Measurements from ENCODE around the gene APOF. TPM values are rescaled to one million over a fixed set of nuclear protein-coding genes. Genes with fewer than 3 reads are reported as not detected.

APOF gene
- total and polyA plus RNA-seq, 2 of the 13 experiments (the other 11 are each of a cell fraction or from before 2014, with no cell fraction given) = 3.3 to 23.9 TPM

GRCh38 chr12:56361487-56362129 is 1.0 kb downstream of the APOF start (continued):
- TF ChIP-seq ZNF646 (CRISPR knock-in tag; IDR thresholded peaks at IDR 0.05) (no peak), ATF3 (CRISPR knock-in tag; IDR thresholded peaks at IDR 0.05) (no peak), EP300 (IDR thresholded peaks at IDR 0.05; ENCODE audit: low read depth in 2 of 2, low read length in 2 of 2) (no peak), EP300 (CRISPR knock-in tag; IDR thresholded peaks at IDR 0.05; ENCODE audit: borderline replicate concordance) (0 out of 2 replicates have a peak, but pooled peaks have one; percentile 13), STAG1 (CRISPR knock-in tag; IDR thresholded peaks at IDR 0.05) (peak; percentile 36), ZBTB38 (CRISPR knock-in tag; IDR thresholded peaks at IDR 0.05) (peak; percentile 86), SNAI1 (CRISPR knock-in tag; IDR thresholded peaks at IDR 0.05; ENCODE audit: borderline replicate concordance) (no peak), SUZ12 (IDR thresholded peaks at IDR 0.05; ENCODE audit: low read depth, low read length) (no peak), KMT2B (CRISPR knock-in tag; IDR thresholded peaks at IDR 0.05) (no peak), NR0B2 (CRISPR knock-in tag; IDR thresholded peaks at IDR 0.05) (no peak), ARNT (IDR thresholded peaks at IDR 0.05) (no peak), STAT5B (CRISPR knock-in tag; IDR thresholded peaks at IDR 0.05) (0 out of 2 replicates have a peak, but pooled peaks have one; percentile 23), ZBTB49 (CRISPR knock-in tag; IDR thresholded peaks at IDR 0.05; ENCODE audit: borderline replicate concordance) (peak; percentile 32; the same call in 1 of the 2 replicates), ZNF556 (CRISPR knock-in tag; IDR thresholded peaks at IDR 0.05; ENCODE audit: borderline replicate concordance) (0 out of 2 replicates have a peak, but pooled peaks have one; percentile 47), PRMT3 (CRISPR knock-in tag; IDR thresholded peaks at IDR 0.05; ENCODE audit: borderline replicate concordance, low read depth) (no peak), DDIT3 (CRISPR knock-in tag; IDR thresholded peaks at IDR 0.05) (no peak), RNF2 (conservative IDR thresholded peaks at IDR 0.05; ENCODE audit: low read depth) (no peak), CCAR2 (optimal IDR thresholded peaks at IDR 0.05; ENCODE audit: low read depth, low read length) (no peak), ZNF501 (CRISPR knock-in tag; IDR thresholded peaks at IDR 0.05) (peak; percentile 29; the same call in 1 of the 2 replicates), ZNF446 (CRISPR knock-in tag; IDR thresholded peaks at IDR 0.05) (no peak), KDM1A (CRISPR knock-in tag; IDR thresholded peaks at IDR 0.05) (no peak)
